A673 (cell line): Measurements from ENCODE around the gene DENND6B.

ENCODE experiments used
- EZH2 ChIP-seq: fragments of 200-600 bp; sonication (generic); IDR thresholded peaks from 2 replicates; pipeline ENCODE4 v1.6.1; 2017; ENCODE audit warnings: borderline replicate concordance, low read depth, mild to moderate bottlenecking, mixed read lengths, antibody characterized with exemption, low read length; ENCODE audit not compliant: poor library complexity, severe bottlenecking
- TF ChIP-seq, protein P1 (sequence below): fragments of 300-800, 200-600 bp; sonication (generic); conservative IDR thresholded peaks from 2 replicates; pipeline ENCODE4 v1.5.1; 2017; ENCODE audit warnings: low read depth, mild to moderate bottlenecking, antibody characterized with exemption, low read length, moderate library complexity, mixed read lengths

- TF ChIP-seq, protein P1, sequence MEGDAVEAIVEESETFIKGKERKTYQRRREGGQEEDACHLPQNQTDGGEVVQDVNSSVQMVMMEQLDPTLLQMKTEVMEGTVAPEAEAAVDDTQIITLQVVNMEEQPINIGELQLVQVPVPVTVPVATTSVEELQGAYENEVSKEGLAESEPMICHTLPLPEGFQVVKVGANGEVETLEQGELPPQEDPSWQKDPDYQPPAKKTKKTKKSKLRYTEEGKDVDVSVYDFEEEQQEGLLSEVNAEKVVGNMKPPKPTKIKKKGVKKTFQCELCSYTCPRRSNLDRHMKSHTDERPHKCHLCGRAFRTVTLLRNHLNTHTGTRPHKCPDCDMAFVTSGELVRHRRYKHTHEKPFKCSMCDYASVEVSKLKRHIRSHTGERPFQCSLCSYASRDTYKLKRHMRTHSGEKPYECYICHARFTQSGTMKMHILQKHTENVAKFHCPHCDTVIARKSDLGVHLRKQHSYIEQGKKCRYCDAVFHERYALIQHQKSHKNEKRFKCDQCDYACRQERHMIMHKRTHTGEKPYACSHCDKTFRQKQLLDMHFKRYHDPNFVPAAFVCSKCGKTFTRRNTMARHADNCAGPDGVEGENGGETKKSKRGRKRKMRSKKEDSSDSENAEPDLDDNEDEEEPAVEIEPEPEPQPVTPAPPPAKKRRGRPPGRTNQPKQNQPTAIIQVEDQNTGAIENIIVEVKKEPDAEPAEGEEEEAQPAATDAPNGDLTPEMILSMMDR = no peak
- TF ChIP-seq EZH2 = no peak
These were observed 29.1 kb downstream of the DENND6B start for GRCh38 chr22:50297510-50298265.
